ENCODE measurements around the gene INPP5A.

The INPP5A gene

GRCh38 chr10:132728741-132729140 is 191.2 kb downstream of the INPP5A start:
- H2AK5ac ChIP-seq (ENCODE audit: low read depth, low read length): peak overlapping the region; percentile 27
- H3K27me3 ChIP-seq (ENCODE audit: control insufficient read depth in 3 of 3, insufficient read depth in 3 of 3, low read depth in 1 of 3, low read length in 3 of 3): peaks cover 0 to 2% (median 0%) of the 10 kb centered on the region in 3 experiments
- no peak overlapping the region for H3K4ac ChIP-seq (ENCODE audit: low read length)
- peak overlapping the region; percentile 33 for H2BK15ac ChIP-seq (ENCODE audit: low read length)
- H3K27ac ChIP-seq (replicated peaks; ENCODE audit: low read length): no peak overlapping the region
- H3K4me3 ChIP-seq (ENCODE audit: low read length in 2 of 2): no peak overlapping the region
- H3K18ac ChIP-seq (ENCODE audit: low read length): peak overlapping the region; percentile 62
- no peak overlapping the region for H4K8ac ChIP-seq (ENCODE audit: low read depth, low read length)
- H2BK5ac ChIP-seq (ENCODE audit: low read length): no peak overlapping the region
- H2AFZ ChIP-seq (ENCODE audit: low read length): no peak overlapping the region
- no peak overlapping the region for H2BK12ac ChIP-seq (ENCODE audit: low read length)
- no peak overlapping the region for H3K23ac ChIP-seq (ENCODE audit: low read depth, low read length, poor library complexity)
- peaks cover 6% of the 10 kb centered on the region for H3K79me1 ChIP-seq (ENCODE audit: low read depth, low read length)
- H3K9ac ChIP-seq (ENCODE audit: low read depth, low read length, poor library complexity): no peak overlapping the region
- no peaks in the 10 kb centered on the region for H3K9me3 ChIP-seq (replicated peaks in 1 of 2; ENCODE audit: control insufficient read depth in 2 of 2, insufficient read depth in 1 of 2, low read depth in 1 of 2, low read length in 2 of 2)
- no peak for DNase-seq (ENCODE audit: low spot score)
- no peak overlapping the region for H3K4me2 ChIP-seq (ENCODE audit: insufficient read depth, low read length, poor library complexity, severe bottlenecking)
- H4K91ac ChIP-seq (ENCODE audit: low read depth, low read length, poor library complexity): no peak overlapping the region
- peaks cover 0 to 11% of the 10 kb centered on the region in 2 donors for H3K36me3 ChIP-seq (replicated peaks in 1 of 2; ENCODE audit: control insufficient read depth in 2 of 2, insufficient read depth in 2 of 2, low read length in 2 of 2)
- H3K4me1 ChIP-seq (ENCODE audit: control insufficient read depth in 2 of 2, insufficient read depth in 1 of 2, low read depth in 1 of 2, low read length in 2 of 2): peaks cover 0 to 2% of the 10 kb centered on the region in 2 donors
- no peak overlapping the region for H2BK120ac ChIP-seq (ENCODE audit: low read depth, low read length)
- WGBS, 2 donors (ENCODE audit: extremely low coverage in 2 of 2, insufficient read length in 2 of 2, insufficient replicate concordance in 1 of 2): no CpG with 5 or more reads among the region's 22 CpGs
- no peak overlapping the region for H3K14ac ChIP-seq (ENCODE audit: low read length)

GRCh38 chr10:132729810-132730572 is 192.4 kb downstream of the INPP5A start:
- H2BK12ac ChIP-seq (ENCODE audit: low read length): no peak overlapping the region
- H3K18ac ChIP-seq (ENCODE audit: low read length): peak overlapping the region; percentile 42
- peak overlapping the region; percentile 81 for H2AK5ac ChIP-seq (ENCODE audit: low read depth, low read length)
- H4K91ac ChIP-seq (ENCODE audit: low read depth, low read length, poor library complexity): no peak overlapping the region
- peak overlapping the region; percentile 34 for H3K9ac ChIP-seq (ENCODE audit: low read depth, low read length, poor library complexity)
- peak overlapping the region; percentile 75 for H3K23ac ChIP-seq (ENCODE audit: low read depth, low read length, poor library complexity)
- H4K8ac ChIP-seq (ENCODE audit: low read depth, low read length): no peak overlapping the region
- H3K4me1 ChIP-seq (ENCODE audit: control insufficient read depth in 2 of 2, insufficient read depth in 1 of 2, low read depth in 1 of 2, low read length in 2 of 2): peaks cover 2 to 9% of the 10 kb centered on the region in 2 donors
- peak overlapping the region; percentile 67 for H3K14ac ChIP-seq (ENCODE audit: low read length)
- no peak for DNase-seq (ENCODE audit: low spot score)
- no peak overlapping the region for H2BK5ac ChIP-seq (ENCODE audit: low read length)
- no peaks in the 10 kb centered on the region for H3K9me3 ChIP-seq (replicated peaks in 1 of 2; ENCODE audit: control insufficient read depth in 2 of 2, insufficient read depth in 1 of 2, low read depth in 1 of 2, low read length in 2 of 2)
- H3K4me3 ChIP-seq (ENCODE audit: low read length in 2 of 2): no peak overlapping the region
- peaks cover 4% of the 10 kb centered on the region for H3K79me1 ChIP-seq (ENCODE audit: low read depth, low read length)
- H2AFZ ChIP-seq (ENCODE audit: low read length): no peak overlapping the region
- H2BK120ac ChIP-seq (ENCODE audit: low read depth, low read length): no peak overlapping the region
- H3K36me3 ChIP-seq (replicated peaks in 1 of 2; ENCODE audit: control insufficient read depth in 2 of 2, insufficient read depth in 2 of 2, low read length in 2 of 2): peaks cover 0 to 5% of the 10 kb centered on the region in 2 donors
- H2BK15ac ChIP-seq (ENCODE audit: low read length): no peak overlapping the region
- no peak overlapping the region for H3K27ac ChIP-seq (replicated peaks; ENCODE audit: low read length)
- no CpG with 5 or more reads among the region's 29 CpGs for WGBS, 2 donors (ENCODE audit: extremely low coverage in 2 of 2, insufficient read length in 2 of 2, insufficient replicate concordance in 1 of 2)
- H3K4me2 ChIP-seq (ENCODE audit: insufficient read depth, low read length, poor library complexity, severe bottlenecking): no peak overlapping the region
- H3K27me3 ChIP-seq (ENCODE audit: control insufficient read depth in 3 of 3, insufficient read depth in 3 of 3, low read depth in 1 of 3, low read length in 3 of 3): peaks cover 0 to 2% (median 0%) of the 10 kb centered on the region in 3 experiments
- H3K4ac ChIP-seq (ENCODE audit: low read length): no peak overlapping the region

DNA sequence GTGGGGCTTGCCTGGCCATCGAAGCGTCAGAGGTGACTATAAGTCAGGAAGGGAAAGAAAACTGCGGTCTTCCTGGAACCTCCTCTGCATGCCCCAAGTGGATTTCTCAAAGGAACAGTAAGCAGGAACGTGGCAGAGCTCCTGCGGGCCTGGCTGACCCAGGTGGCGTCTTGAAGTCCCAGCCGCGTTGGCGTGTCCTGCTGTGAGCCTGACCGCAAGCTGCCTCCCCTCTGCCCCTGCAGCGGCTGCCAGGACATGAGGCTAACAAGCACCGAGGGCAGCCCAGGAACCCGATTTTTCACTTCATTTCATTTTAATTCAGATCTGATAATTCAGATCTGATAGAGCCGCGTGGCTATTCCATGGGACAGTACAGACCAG is 193.0 kb downstream of the INPP5A start:
- Histone ChIP-seq H2BK120ac (ENCODE audit: low read depth, low read length) (no peak overlapping the region), H3K79me1 (ENCODE audit: low read depth, low read length) (peaks cover 4% of the 10 kb centered on the region), H3K36me3 (replicated peaks in 1 of 2; ENCODE audit: control insufficient read depth in 2 of 2, insufficient read depth in 2 of 2, low read length in 2 of 2) (peaks cover 0 to 5% of the 10 kb centered on the region in 2 donors), H4K91ac (ENCODE audit: low read depth, low read length, poor library complexity) (no peak overlapping the region), H2AFZ (ENCODE audit: low read length) (no peak overlapping the region), H3K4me3 (ENCODE audit: low read length in 2 of 2) (no peak overlapping the region), H2BK12ac (ENCODE audit: low read length) (no peak overlapping the region), H2BK15ac (ENCODE audit: low read length) (no peak overlapping the region), H3K4ac (ENCODE audit: low read length) (no peak overlapping the region), H3K18ac (ENCODE audit: low read length) (peak overlapping the region; percentile 42), H3K14ac (ENCODE audit: low read length) (peak overlapping the region; percentile 67), H3K9ac (ENCODE audit: low read depth, low read length, poor library complexity) (no peak overlapping the region), H2AK5ac (ENCODE audit: low read depth, low read length) (peak overlapping the region; percentile 81), H2BK5ac (ENCODE audit: low read length) (no peak overlapping the region), H4K8ac (ENCODE audit: low read depth, low read length) (no peak overlapping the region), H3K4me2 (ENCODE audit: insufficient read depth, low read length, poor library complexity, severe bottlenecking) (no peak overlapping the region), H3K4me1 (ENCODE audit: control insufficient read depth in 2 of 2, insufficient read depth in 1 of 2, low read depth in 1 of 2, low read length in 2 of 2) (peaks cover 2 to 14% of the 10 kb centered on the region in 2 donors), H3K27ac (replicated peaks; ENCODE audit: low read length) (no peak overlapping the region), H3K23ac (ENCODE audit: low read depth, low read length, poor library complexity) (no peak overlapping the region), H3K9me3 (replicated peaks in 1 of 2; ENCODE audit: control insufficient read depth in 2 of 2, insufficient read depth in 1 of 2, low read depth in 1 of 2, low read length in 2 of 2) (no peaks in the 10 kb centered on the region), H3K27me3 (ENCODE audit: control insufficient read depth in 3 of 3, insufficient read depth in 3 of 3, low read depth in 1 of 3, low read length in 3 of 3) (peaks cover 0 to 3% (median 0%) of the 10 kb centered on the region in 3 experiments)
- DNase-seq (ENCODE audit: low spot score): no peak
- no CpG with 5 or more reads among the region's 15 CpGs for WGBS, 2 donors (ENCODE audit: extremely low coverage in 2 of 2, insufficient read length in 2 of 2, insufficient replicate concordance in 1 of 2)

GRCh38 chr10:132732518-132732917 is 194.9 kb downstream of the INPP5A start:
- Histone ChIP-seq H3K4me1 (ENCODE audit: control insufficient read depth in 2 of 2, insufficient read depth in 1 of 2, low read depth in 1 of 2, low read length in 2 of 2) (peaks cover 0 to 20% of the 10 kb centered on the region in 2 donors), H3K23ac (ENCODE audit: low read depth, low read length, poor library complexity) (no peak overlapping the region)

More at GRCh38 chr10:132732518-132732917, 194.9 kb downstream of the INPP5A start:
- peaks cover 0 to 3% (median 0%) of the 10 kb centered on the region in 3 experiments for H3K27me3 ChIP-seq (ENCODE audit: control insufficient read depth in 3 of 3, insufficient read depth in 3 of 3, low read depth in 1 of 3, low read length in 3 of 3)
- no peak for DNase-seq (ENCODE audit: low spot score)
- no peak overlapping the region for H4K8ac ChIP-seq (ENCODE audit: low read depth, low read length)
- H3K9ac ChIP-seq (ENCODE audit: low read depth, low read length, poor library complexity): no peak overlapping the region
- no peak overlapping the region for H2BK5ac ChIP-seq (ENCODE audit: low read length)
- H3K9me3 ChIP-seq (replicated peaks in 1 of 2; ENCODE audit: control insufficient read depth in 2 of 2, insufficient read depth in 1 of 2, low read depth in 1 of 2, low read length in 2 of 2): no peaks in the 10 kb centered on the region
- no peak overlapping the region for H2BK12ac ChIP-seq (ENCODE audit: low read length)
- H4K91ac ChIP-seq (ENCODE audit: low read depth, low read length, poor library complexity): no peak overlapping the region
- peaks cover 2% of the 10 kb centered on the region for H3K79me1 ChIP-seq (ENCODE audit: low read depth, low read length)
- peaks cover 0 to 5% of the 10 kb centered on the region in 2 donors for H3K36me3 ChIP-seq (replicated peaks in 1 of 2; ENCODE audit: control insufficient read depth in 2 of 2, insufficient read depth in 2 of 2, low read length in 2 of 2)
- H3K4me3 ChIP-seq (ENCODE audit: low read length in 2 of 2): no peak overlapping the region
- H2AK5ac ChIP-seq (ENCODE audit: low read depth, low read length): no peak overlapping the region
- H2BK15ac ChIP-seq (ENCODE audit: low read length): no peak overlapping the region
- no peak overlapping the region for H3K4ac ChIP-seq (ENCODE audit: low read length)
- no CpG with 5 or more reads among the region's 20 CpGs for WGBS, 2 donors (ENCODE audit: extremely low coverage in 2 of 2, insufficient read length in 2 of 2, insufficient replicate concordance in 1 of 2)
- H3K4me2 ChIP-seq (ENCODE audit: insufficient read depth, low read length, poor library complexity, severe bottlenecking): no peak overlapping the region
- no peak overlapping the region for H3K27ac ChIP-seq (replicated peaks; ENCODE audit: low read length)
- peak overlapping the region; percentile 22 for H3K14ac ChIP-seq (ENCODE audit: low read length)
- no peak overlapping the region for H2AFZ ChIP-seq (ENCODE audit: low read length)
- no peak overlapping the region for H2BK120ac ChIP-seq (ENCODE audit: low read depth, low read length)
- peak overlapping the region; percentile 1 for H3K18ac ChIP-seq (ENCODE audit: low read length)

Data from neuronal stem cell (in vitro differentiated cells).